ENCODE results near the gene SLC16A9. TPM values are rescaled to one million over a fixed set of nuclear protein-coding genes. Genes with fewer than 3 reads are reported as not detected.
"Not testable (repeated sequence)": the region's sequence is repeated elsewhere in the genome, so short reads cannot be mapped to it uniquely, and the experiment has no call there.

Gene SLC16A9
- total and polyA plus RNA-seq, 8 donors = 1.5 to 45.9 (median 41.4) TPM

DNA sequence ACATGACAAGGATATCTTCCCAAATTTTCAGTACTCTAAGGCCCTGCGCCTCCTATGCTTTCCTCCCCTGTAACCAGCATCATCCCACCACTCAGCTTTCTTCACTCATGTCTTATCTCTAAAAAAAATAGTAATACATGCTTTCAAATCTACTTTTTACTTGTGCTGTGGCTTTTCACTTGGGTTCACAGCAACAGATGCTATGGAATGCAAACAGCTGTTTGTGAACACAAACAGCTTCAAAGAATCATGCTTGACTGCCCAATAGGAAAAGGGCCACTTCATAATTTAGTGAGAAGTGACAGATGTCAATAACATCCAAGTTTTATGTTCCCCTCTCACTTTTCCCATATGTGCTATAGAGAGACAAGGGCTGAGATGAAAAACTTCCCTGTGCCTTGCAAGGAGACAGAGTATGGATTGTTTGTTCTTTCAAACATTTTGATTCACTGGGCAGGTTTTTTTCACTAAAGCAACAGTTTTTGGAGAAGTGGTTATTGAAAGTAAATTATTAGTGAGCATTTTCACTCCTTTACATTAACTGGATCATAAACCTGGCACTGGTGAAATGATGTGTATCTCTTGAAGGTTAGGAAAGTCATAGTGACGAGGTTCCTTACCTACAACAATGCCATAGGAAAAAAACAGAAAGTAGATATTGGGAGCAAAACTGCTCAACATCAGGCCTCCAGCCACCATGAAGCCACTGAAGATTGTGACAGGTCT is 37.3 kb downstream of the SLC16A9 start:
- intact Hi-C loops (cut with DNase I) = no loop called here
- TF ChIP-seq, protein P1, sequence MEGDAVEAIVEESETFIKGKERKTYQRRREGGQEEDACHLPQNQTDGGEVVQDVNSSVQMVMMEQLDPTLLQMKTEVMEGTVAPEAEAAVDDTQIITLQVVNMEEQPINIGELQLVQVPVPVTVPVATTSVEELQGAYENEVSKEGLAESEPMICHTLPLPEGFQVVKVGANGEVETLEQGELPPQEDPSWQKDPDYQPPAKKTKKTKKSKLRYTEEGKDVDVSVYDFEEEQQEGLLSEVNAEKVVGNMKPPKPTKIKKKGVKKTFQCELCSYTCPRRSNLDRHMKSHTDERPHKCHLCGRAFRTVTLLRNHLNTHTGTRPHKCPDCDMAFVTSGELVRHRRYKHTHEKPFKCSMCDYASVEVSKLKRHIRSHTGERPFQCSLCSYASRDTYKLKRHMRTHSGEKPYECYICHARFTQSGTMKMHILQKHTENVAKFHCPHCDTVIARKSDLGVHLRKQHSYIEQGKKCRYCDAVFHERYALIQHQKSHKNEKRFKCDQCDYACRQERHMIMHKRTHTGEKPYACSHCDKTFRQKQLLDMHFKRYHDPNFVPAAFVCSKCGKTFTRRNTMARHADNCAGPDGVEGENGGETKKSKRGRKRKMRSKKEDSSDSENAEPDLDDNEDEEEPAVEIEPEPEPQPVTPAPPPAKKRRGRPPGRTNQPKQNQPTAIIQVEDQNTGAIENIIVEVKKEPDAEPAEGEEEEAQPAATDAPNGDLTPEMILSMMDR (IDR thresholded peaks at IDR 0.05) = no peak
- no peak overlapping the region for H3K4me3 ChIP-seq
- no peak overlapping the region for H3K27ac ChIP-seq
- no peaks in the 10 kb centered on the region for H3K27me3 ChIP-seq
- H3K36me3 ChIP-seq = no peaks in the 10 kb centered on the region
- ATAC-seq (no peak), DNase-seq (no peak)
- H3K4me1 ChIP-seq = no peaks in the 10 kb centered on the region
- H3K9me3 ChIP-seq = no peaks in the 10 kb centered on the region

DNA sequence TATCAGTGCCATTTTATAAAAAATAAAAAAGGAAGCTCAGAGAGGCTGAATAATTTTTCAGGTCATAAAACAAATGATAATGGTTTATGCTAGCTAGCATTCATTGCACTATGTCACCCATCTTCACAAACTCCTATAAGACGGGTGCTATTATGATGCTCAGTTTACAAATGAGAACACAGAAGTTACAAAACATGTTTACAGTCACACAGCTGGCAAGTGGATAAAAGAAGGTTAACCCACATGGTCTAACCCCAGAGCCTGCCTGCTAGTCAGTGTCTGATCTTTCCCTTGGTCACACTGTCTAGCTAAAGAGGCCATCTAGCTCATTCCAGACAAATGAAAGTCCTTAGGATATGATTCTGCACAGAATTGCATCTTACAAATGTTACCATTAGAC is 39.4 kb downstream of the SLC16A9 start:
- no peak for DNase-seq
- no peak for ATAC-seq
- H3K4me1 ChIP-seq = no peaks in the 10 kb centered on the region
- no peak overlapping the region for H3K4me3 ChIP-seq
- intact Hi-C loops (cut with DNase I) = no loop called here
- TF ChIP-seq, protein P1 (IDR thresholded peaks at IDR 0.05) = no peak
- no peaks in the 10 kb centered on the region for H3K27me3 ChIP-seq
- no peaks in the 10 kb centered on the region for H3K36me3 ChIP-seq
- H3K27ac ChIP-seq = no peak overlapping the region
- H3K9me3 ChIP-seq = peaks cover 0 to 3% of the 10 kb centered on the region in 2 donors

DNA sequence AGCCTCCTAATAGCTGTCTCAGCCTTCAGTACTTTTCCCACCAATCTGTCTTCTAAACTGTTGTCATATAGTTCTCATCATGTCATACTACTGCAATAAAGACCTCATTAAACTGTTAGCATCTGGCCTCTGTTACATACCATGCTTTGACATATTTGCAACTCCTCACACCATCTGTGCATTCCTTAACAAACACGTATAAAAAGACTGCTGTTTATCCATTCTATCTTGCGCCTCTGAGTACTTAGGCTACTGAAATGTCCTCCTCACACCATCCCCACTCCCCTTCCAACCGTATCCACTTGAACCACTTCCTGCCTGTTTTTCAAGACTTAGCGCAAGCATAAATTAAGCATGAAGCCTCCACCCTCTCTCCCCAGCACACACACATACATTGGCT is 41.6 kb downstream of the SLC16A9 start:
- no peak overlapping the region for H3K27ac ChIP-seq
- TF ChIP-seq, protein P1 (IDR thresholded peaks at IDR 0.05) = no peak
- H3K36me3 ChIP-seq = no peaks in the 10 kb centered on the region
- intact Hi-C loops (cut with DNase I) = no loop called here
- no peaks in the 10 kb centered on the region for H3K27me3 ChIP-seq
- DNase-seq (no peak), ATAC-seq (no peak)
- H3K9me3 ChIP-seq = peaks cover 0 to 3% of the 10 kb centered on the region in 2 donors
- H3K4me1 ChIP-seq = no peaks in the 10 kb centered on the region
- no peak overlapping the region for H3K4me3 ChIP-seq

DNA sequence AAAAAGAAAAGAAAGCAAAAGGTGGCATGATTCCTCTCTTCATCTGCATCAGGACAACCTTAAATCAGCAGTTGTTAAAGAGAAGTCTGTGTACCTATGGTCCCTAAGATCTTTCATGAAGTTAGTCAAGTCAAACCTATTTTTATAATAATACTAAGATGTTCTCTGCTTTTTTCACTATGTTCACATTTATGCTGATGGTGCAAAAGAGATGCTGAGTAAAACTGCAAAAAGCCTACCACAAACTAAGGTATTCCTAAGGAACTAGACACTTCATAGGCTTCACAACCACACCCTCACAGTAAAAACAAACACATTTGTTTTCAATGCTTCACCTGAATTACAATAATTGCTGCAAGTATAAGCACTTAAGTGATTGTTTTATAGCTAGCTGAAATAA is 43.3 kb downstream of the SLC16A9 start:
- DNase-seq (no peak), ATAC-seq (no peak)
- Histone ChIP-seq H3K4me3 (no peak overlapping the region), H3K9me3 (peaks cover 0 to 6% of the 10 kb centered on the region in 2 donors), H3K36me3 (no peaks in the 10 kb centered on the region), H3K4me1 (no peaks in the 10 kb centered on the region), H3K27ac (no peak overlapping the region), H3K27me3 (no peaks in the 10 kb centered on the region)
- intact Hi-C loops (cut with DNase I) = no loop called here
- TF ChIP-seq, protein P1 (IDR thresholded peaks at IDR 0.05) = no peak

DNA sequence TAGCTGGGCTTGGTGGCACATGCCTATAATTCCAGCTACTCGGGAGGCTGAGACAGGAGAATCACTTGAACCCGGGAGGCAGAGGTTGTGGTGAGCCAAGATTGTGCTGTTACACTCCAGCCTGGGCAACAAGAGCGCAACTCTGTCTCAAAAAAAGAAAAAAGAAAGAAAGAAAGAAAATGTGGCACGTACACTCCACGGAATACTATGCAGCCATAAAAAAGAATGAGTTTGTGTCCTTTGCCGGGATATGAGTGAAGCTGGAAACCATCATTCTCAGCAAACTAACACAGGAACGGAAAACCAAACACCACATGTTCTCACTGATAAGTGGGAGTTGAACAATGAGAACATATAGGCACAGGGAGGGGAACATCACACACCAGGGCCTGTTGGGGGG is 46.4 kb downstream of the SLC16A9 start:
- ATAC-seq; H3K4me1 ChIP-seq; H3K9me3 ChIP-seq; H3K27ac ChIP-seq; DNase-seq; H3K4me3 ChIP-seq; intact Hi-C loops (cut with DNase I); H3K27me3 ChIP-seq; H3K36me3 ChIP-seq: not testable (repeated sequence)

DNA sequence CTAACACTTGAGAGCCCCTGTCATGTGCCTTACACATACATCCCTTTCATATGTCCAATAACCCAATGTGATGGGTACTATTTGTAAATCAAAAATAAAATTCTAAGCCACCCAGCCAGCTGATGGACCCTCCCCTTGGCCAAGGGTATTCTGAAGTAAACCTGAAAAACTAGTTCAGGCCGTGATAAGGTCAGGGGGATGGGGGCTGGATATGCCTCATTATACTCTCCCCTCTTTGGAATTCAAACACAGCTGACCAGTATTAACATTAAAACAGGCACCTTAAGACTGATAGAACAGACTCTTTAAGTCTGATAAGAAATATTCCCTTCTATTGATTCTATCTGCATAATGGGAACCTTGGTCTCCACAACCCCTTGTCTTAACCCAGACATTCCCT is 51.9 kb downstream of the SLC16A9 start:
- Histone ChIP-seq H3K4me1 (no peaks in the 10 kb centered on the region), H3K27ac (no peak overlapping the region), H3K4me3 (no peak overlapping the region), H3K27me3 (no peaks in the 10 kb centered on the region), H3K36me3 (no peaks in the 10 kb centered on the region), H3K9me3 (peaks cover 0 to 5% of the 10 kb centered on the region in 2 donors)
- TF ChIP-seq, protein P1 (IDR thresholded peaks at IDR 0.05) = no peak
- no peak for ATAC-seq
- no peak for DNase-seq
- intact Hi-C loops (cut with DNase I) = no loop called here

All from left lung (tissue), 10 donors.